Astrocyte of the cerebellum (primary cell): ENCODE results near the gene FAM222B.
A peak's percentile ranks its signal among the peaks of the same experiment; 100 is the strongest.

ENCODE experiments used
- DNase-seq: peaks from one replicate; pipeline ENCODE4 v3.0.0-alpha.2; 2011; ENCODE audit warnings: low read depth
- H3K4me3 ChIP-seq: 2 replicates; pipeline ENCODE4 v1.5.1; 2011; ENCODE audit warnings: mild to moderate bottlenecking, low read depth, low read length, moderate library complexity
- in situ Hi-C: cut with HindIII; loops from 2 replicates; pipeline ENCODE4 v1.10.0; 2017; ENCODE audit warnings: low sequenced_read_pairs
- TF ChIP-seq, protein P1 (sequence below): IDR thresholded peaks from 2 replicates; pipeline ENCODE4 v1.5.1; 2012; ENCODE audit warnings: low read length, low read depth, moderate library complexity, mild to moderate bottlenecking; ENCODE audit errors: missing control alignments

Gene FAM222B

DNA sequence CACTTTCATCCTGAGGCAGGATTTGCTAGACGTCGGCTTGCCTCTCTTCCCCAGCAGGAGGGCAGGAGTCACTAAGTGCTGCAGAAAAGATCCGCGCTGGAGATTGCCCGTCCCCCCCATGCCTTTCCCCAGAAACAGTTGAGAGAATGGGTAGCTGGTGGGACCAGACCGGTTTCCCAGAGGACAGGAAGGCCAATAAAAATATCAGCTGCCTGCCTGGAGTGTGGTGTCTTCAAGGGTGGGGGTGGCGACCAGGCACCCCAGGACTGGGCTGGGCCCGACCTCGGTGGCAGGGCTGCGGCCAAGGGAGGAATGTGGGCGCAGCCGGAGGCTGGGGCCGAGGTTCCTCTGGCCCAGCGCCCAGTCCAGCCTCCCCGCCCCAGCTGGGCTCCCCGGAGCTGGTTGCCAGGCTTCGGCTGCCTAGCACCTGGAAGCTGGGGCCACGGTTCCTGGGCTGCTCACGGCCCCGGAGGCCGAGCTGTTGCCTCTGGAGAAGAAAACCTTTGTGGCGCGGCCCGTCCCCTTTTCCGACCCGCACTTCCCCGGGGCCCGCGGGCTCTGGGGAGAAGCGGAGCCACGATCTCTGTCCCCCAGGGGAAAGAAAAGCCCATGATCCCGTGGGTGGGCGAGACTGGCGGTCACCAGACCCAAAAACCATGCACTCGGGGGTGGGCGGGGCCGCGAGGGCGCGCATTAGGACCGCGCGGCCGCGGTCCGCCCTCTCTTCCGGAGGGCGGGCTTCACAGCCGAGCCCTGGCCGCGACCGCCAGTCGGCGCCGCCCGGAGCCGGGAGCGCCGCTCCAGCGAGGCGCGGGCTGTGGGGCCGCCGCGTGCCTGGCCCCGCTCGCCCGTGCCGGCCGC is 99.1 kb downstream of the FAM222B start, which contains the start of gene TRAF4:
Gene TRAF4, plus strand, starts transcription at position 769 of the 861 bp plus-strand sequence. CDS start 102 bp downstream, outside the sequence.
- DNase-seq = peak; percentile 70
- peak within 1 kb of the TSS; percentile 65 for H3K4me3 ChIP-seq
- in situ Hi-C loops = no loop called here
- TF ChIP-seq, protein P1, sequence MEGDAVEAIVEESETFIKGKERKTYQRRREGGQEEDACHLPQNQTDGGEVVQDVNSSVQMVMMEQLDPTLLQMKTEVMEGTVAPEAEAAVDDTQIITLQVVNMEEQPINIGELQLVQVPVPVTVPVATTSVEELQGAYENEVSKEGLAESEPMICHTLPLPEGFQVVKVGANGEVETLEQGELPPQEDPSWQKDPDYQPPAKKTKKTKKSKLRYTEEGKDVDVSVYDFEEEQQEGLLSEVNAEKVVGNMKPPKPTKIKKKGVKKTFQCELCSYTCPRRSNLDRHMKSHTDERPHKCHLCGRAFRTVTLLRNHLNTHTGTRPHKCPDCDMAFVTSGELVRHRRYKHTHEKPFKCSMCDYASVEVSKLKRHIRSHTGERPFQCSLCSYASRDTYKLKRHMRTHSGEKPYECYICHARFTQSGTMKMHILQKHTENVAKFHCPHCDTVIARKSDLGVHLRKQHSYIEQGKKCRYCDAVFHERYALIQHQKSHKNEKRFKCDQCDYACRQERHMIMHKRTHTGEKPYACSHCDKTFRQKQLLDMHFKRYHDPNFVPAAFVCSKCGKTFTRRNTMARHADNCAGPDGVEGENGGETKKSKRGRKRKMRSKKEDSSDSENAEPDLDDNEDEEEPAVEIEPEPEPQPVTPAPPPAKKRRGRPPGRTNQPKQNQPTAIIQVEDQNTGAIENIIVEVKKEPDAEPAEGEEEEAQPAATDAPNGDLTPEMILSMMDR = no peak

DNA sequence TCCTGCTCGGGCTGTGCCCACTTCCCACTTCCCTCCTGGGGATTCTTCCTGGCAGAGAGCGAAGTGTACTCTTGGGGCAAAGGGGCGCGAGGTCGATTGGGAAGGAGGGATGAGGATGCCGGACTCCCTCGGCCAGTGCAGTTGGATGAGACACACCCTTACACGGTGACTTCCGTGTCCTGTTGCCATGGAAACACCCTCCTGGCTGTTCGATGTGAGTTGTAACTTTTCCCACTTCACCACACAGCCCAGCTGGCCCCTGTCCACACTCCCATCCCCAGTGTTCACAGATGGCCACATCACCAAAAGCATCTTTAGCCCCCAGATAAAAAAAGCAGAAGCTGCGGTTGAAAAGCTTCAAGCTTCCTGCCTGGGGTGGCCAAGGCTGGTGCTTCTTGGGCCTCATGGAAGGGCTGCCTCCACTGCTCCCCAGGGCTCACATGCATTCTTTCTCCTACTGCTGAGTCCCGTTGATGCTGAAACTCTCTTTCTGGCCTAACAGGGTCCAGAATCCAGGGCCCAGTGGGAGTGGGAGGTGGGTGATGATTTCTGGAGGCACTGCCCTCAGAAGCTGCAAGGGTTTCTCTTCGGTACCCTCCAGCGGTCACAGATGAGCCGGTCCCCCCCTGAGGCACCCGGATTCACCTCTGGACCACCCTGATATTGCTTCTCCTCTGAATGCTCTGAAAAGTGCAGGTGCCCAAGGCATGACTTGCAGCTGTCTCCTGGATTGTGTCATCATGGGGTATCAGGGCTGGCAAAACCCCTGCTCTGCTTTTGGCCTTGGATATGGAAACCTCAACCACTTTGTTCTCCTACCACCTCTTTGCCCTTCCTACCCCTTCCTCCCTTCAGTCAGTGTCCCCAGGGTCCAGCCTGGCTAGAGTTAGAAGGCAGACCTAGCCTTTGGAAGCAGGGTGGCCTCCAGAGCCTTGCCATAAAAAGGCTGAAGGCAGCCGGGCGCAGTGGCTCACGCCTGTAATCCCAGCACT is 100.9 kb downstream of the FAM222B start:
- DNase-seq = no peak
- TF ChIP-seq, protein P1 = no peak
- no peak overlapping the region for H3K4me3 ChIP-seq
- in situ Hi-C loops = no loop called here

DNA sequence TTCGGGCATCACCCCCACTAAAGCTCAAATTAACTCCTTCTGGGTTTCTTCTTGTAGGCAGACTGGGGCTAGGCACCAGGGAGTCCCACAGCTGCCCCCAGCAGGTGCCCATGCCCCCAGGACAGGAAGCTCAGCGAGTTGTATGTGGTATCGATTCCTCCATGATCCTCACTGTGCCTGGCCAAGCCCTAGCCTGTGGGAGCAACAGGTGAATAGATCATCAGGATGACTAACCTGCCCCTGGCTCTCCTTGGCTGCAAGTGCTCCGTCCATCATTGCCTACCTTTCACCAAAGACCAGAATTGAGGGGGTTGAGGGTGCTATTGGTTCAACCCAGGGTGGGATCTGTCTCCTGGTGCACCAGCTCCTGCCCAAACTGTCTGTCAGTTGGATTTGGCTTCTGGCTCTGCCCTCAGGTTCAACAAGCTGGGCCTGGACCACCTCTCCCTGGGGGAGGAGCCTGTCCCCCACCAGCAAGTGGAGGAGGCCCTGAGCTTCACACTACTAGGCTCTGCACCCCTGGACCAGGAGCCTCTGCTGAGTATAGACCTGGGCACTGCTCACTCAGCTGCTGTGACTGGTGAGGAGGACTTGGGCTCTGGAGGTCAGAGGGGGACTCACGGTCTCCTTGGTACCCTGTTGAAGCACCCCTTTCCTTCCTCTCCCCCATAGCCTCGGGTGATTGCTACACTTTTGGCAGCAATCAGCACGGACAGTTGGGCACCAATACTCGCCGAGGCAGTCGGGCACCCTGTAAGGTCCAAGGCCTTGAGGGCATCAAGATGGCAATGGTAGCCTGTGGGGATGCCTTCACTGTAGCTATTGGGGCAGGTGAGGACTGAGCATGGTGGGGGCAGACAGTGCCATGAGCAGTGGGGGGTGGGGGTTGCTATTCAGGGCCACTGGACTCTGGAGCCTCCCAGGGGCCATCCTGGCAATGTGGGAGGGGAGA is 101.9 kb downstream of the FAM222B start:
- DNase-seq = no peak
- H3K4me3 ChIP-seq = no peak overlapping the region
- in situ Hi-C loops = no loop called here
- TF ChIP-seq, protein P1 = no peak

DNA sequence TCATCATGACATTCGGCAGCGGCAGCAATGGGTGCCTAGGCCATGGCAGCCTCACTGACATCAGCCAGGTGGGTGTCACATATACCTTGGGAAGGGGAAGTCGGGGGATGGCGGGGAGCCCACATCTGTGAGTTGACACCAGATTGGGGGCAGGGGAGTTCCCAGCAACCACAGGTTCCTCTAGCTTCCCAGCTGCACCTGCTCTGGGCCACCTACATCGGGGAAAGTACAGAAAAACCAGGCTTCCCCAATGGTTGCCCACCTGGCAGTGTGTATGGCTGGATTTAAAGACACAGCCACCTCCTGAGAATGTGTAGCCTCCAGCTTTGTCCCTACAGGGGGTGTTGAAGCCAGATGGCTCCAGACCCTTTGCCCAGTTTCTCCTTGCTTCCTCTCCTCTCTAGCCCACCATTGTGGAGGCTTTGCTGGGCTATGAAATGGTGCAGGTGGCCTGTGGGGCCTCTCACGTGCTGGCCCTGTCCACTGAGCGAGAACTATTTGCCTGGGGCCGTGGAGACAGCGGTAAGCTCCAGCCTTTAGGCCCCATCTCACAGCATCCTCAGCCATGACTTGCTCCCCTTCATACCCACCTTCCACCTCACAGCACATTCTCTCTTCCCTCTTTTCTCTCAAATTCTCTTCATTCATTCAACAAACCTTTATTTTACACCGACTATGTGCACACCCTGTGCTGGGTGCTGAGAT is 103.8 kb downstream of the FAM222B start:
- no peak overlapping the region for H3K4me3 ChIP-seq
- in situ Hi-C loops = no loop called here
- TF ChIP-seq, protein P1 = no peak
- DNase-seq = no peak

DNA sequence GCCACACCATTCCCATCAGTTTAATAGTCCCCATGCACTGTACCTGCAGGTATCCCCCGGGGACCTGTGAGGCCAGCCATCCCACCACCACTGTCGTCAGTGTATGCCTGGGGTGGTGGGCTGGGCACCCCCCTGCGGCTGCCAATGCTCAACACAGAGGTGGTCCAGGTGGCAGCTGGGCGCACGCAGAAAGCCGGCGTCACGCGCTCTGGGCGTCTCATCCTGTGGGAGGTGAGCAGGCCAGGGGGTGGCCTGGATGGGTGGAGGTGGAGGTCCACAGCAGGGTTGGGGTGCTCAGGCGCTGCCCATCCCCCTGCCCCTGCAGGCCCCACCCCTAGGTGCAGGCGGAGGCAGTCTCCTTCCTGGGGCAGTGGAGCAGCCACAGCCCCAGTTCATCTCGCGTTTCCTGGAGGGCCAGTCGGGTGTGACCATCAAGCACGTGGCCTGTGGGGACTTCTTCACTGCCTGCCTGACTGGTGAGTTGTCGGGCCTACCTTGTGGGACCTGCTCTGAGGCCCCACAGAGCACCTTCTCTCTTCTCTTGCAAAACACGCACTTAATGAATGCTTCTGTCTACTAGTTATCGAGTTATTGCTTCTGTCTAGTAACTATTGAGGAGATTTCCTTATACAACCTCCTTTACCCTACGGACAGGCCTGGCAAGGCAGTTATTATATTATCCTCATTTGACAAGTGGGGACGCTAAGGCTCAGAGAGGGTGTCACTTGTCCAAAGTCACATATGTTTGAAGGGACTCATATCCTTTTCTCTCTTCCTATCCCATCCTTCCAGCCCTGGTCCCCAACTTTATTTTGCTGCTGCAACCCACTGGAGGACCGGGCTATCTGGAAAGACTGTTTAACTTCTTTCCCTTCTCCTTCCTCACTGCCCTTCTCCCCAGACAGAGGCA is 104.6 kb downstream of the FAM222B start:
- in situ Hi-C loops = no loop called here
- DNase-seq = no peak
- TF ChIP-seq, protein P1 = no peak
- H3K4me3 ChIP-seq = no peak overlapping the region
